BLaER1 (cell line): ENCODE data around the gene EPHB3.

ENCODE experiments used
- H3K27ac ChIP-seq: shearing (Covaris generic); formaldehyde crosslinking; 2 replicates; pipeline ENCODE4 v1.8.1; 2022
- H3K27me3 ChIP-seq: shearing (Covaris generic); formaldehyde crosslinking; 2 replicates; pipeline ENCODE4 v1.8.1; 2022
- H3K36me3 ChIP-seq: shearing (Covaris generic); formaldehyde crosslinking; 2 replicates; pipeline ENCODE4 v1.8.1; 2022
- H3K4me1 ChIP-seq: shearing (Covaris generic); formaldehyde crosslinking; 2 replicates; pipeline ENCODE4 v1.8.1; 2022
- H3K4me2 ChIP-seq: shearing (Covaris generic); formaldehyde crosslinking; 2 replicates; pipeline ENCODE4 v1.8.1; 2022
- H3K4me3 ChIP-seq: shearing (Covaris generic); formaldehyde crosslinking; 2 replicates; pipeline ENCODE4 v1.8.1; 2022
- H3K9ac ChIP-seq: shearing (Covaris generic); formaldehyde crosslinking; 2 replicates; pipeline ENCODE4 v1.8.1; 2022
- H3K9me3 ChIP-seq: shearing (Covaris generic); formaldehyde crosslinking; 2 replicates; pipeline ENCODE4 v1.8.1; 2022
- H4K20me1 ChIP-seq: shearing (Covaris generic); formaldehyde crosslinking; 2 replicates; pipeline ENCODE4 v1.8.1; 2022
- Cebpa-rat ChIP-seq: shearing (Covaris generic); IDR thresholded peaks from 2 replicates; pipeline ENCODE4 v1.8.1; 2022

Gene EPHB3

GRCh38 chr3:184596886-184597575 is 35.4 kb downstream of the EPHB3 start:
- peaks cover 40% of the 10 kb centered on the region for H3K27me3 ChIP-seq
- no peak overlapping the region for H3K4me2 ChIP-seq

GRCh38 chr3:184597829-184598573 is 36.4 kb downstream of the EPHB3 start:
- peaks cover 13% of the 10 kb centered on the region; the same call in 1 of the 2 replicates for H4K20me1 ChIP-seq
- peaks cover 50% of the 10 kb centered on the region for H3K27me3 ChIP-seq
- TF ChIP-seq Cebpa-rat = no peak
- H3K4me2 ChIP-seq = no peak overlapping the region
- H3K4me3 ChIP-seq = no peak overlapping the region
- H3K9ac ChIP-seq = no peak overlapping the region
- no peaks in the 10 kb centered on the region for H3K9me3 ChIP-seq
- peaks cover 18% of the 10 kb centered on the region for H3K4me1 ChIP-seq
- H3K27ac ChIP-seq = no peak overlapping the region
- no peaks in the 10 kb centered on the region for H3K36me3 ChIP-seq

More at GRCh38 chr3:184596886-184597575, 35.4 kb downstream of the EPHB3 start:
- H4K20me1 ChIP-seq = peaks cover 8% of the 10 kb centered on the region; the same call in 1 of the 2 replicates
- no peak for TF ChIP-seq Cebpa-rat
- H3K27ac ChIP-seq = no peak overlapping the region
- H3K4me1 ChIP-seq = peaks cover 23% of the 10 kb centered on the region
- H3K4me3 ChIP-seq = no peak overlapping the region
- H3K36me3 ChIP-seq = no peaks in the 10 kb centered on the region
- H3K9ac ChIP-seq = no peak overlapping the region
- H3K9me3 ChIP-seq = no peaks in the 10 kb centered on the region

- Histone ChIP-seq H3K9ac (no peak overlapping the region), H3K4me1 (peaks cover 19% of the 10 kb centered on the region)
- no peak for TF ChIP-seq Cebpa-rat
These were observed 37.0 kb downstream of the EPHB3 start for GRCh38 chr3:184598574-184598927.

GRCh38 chr3:184599143-184599542 is 37.6 kb downstream of the EPHB3 start:
- Histone ChIP-seq H3K36me3 (no peaks in the 10 kb centered on the region), H3K4me3 (no peak overlapping the region), H3K4me1 (peaks cover 25% of the 10 kb centered on the region), H3K9me3 (no peaks in the 10 kb centered on the region), H4K20me1 (peaks cover 25% of the 10 kb centered on the region), H3K9ac (no peak overlapping the region), H3K27ac (no peak overlapping the region), H3K4me2 (no peak overlapping the region), H3K27me3 (peaks cover 61% of the 10 kb centered on the region)
- no peak for TF ChIP-seq Cebpa-rat

More at GRCh38 chr3:184598574-184598927, 37.0 kb downstream of the EPHB3 start:
- Histone ChIP-seq H3K4me3 (no peak overlapping the region), H3K9me3 (no peaks in the 10 kb centered on the region), H3K27me3 (peaks cover 55% of the 10 kb centered on the region), H3K27ac (no peak overlapping the region), H3K36me3 (no peaks in the 10 kb centered on the region), H3K4me2 (no peak overlapping the region), H4K20me1 (peaks cover 19% of the 10 kb centered on the region)

GRCh38 chr3:184600685-184601377 is 39.2 kb downstream of the EPHB3 start:
- Histone ChIP-seq H3K36me3 (no peaks in the 10 kb centered on the region), H3K27me3 (peaks cover 78% of the 10 kb centered on the region), H3K27ac (no peak overlapping the region), H4K20me1 (peaks cover 26% of the 10 kb centered on the region), H3K9ac (no peak overlapping the region), H3K4me1 (peaks cover 18% of the 10 kb centered on the region), H3K4me3 (no peak overlapping the region), H3K4me2 (no peak overlapping the region), H3K9me3 (no peaks in the 10 kb centered on the region)
- TF ChIP-seq Cebpa-rat = no peak

- no peak for TF ChIP-seq Cebpa-rat
- H3K27ac ChIP-seq = no peak overlapping the region
- H3K4me3 ChIP-seq = no peak overlapping the region
- H3K36me3 ChIP-seq = no peaks in the 10 kb centered on the region
- peaks cover 86% of the 10 kb centered on the region for H3K27me3 ChIP-seq
- peaks cover 26% of the 10 kb centered on the region for H4K20me1 ChIP-seq
- peaks cover 15% of the 10 kb centered on the region for H3K4me1 ChIP-seq
- no peaks in the 10 kb centered on the region for H3K9me3 ChIP-seq
- H3K4me2 ChIP-seq = no peak overlapping the region
- H3K9ac ChIP-seq = no peak overlapping the region
These were observed 40.2 kb downstream of the EPHB3 start for GRCh38 chr3:184601576-184602371.

GRCh38 chr3:184602372-184603150 is 41.0 kb downstream of the EPHB3 start:
- TF ChIP-seq Cebpa-rat = no peak
- Histone ChIP-seq H4K20me1 (peaks cover 26% of the 10 kb centered on the region), H3K9ac (no peak overlapping the region), H3K27ac (no peak overlapping the region), H3K36me3 (no peaks in the 10 kb centered on the region), H3K27me3 (peaks cover 92% of the 10 kb centered on the region), H3K4me2 (no peak overlapping the region), H3K4me1 (peaks cover 15% of the 10 kb centered on the region), H3K4me3 (no peak overlapping the region), H3K9me3 (no peaks in the 10 kb centered on the region)

GRCh38 chr3:184603151-184604030 is 41.8 kb downstream of the EPHB3 start:
- Histone ChIP-seq H3K4me3 (peak overlapping the region; percentile 52), H3K27ac (no peak overlapping the region), H3K36me3 (no peaks in the 10 kb centered on the region), H3K27me3 (peaks cover 89% of the 10 kb centered on the region), H4K20me1 (peaks cover 26% of the 10 kb centered on the region), H3K9me3 (no peaks in the 10 kb centered on the region), H3K4me1 (peaks cover 15% of the 10 kb centered on the region), H3K4me2 (peak overlapping the region; percentile 72), H3K9ac (no peak overlapping the region)
- no peak for TF ChIP-seq Cebpa-rat
